NCI-H748 (cell line): ENCODE results near the gene NUP155.
A peak's percentile ranks its signal among the peaks of the same experiment; 100 is the strongest.
"Not testable (repeated sequence)": the region's sequence is repeated elsewhere in the genome, so short reads cannot be mapped to it uniquely, and the experiment has no call there.

Experiments used
- DNase-seq: peaks from one replicate; lab custom pipeline; 2025; ENCODE audit not compliant: unreplicated experiment; lab: John Stamatoyannopoulos, UW

NUP155 gene

GRCh38 chr5:37370864-37371726, at the start of gene NUP155:
Gene NUP155, minus strand, starts transcription at chr5:37371106. Its CDS starts 129 bp downstream, at chr5:37370977.
- peak; percentile 100 for DNase-seq

- no peak for DNase-seq
Measured at GRCh38 chr5:37417347-37417746, 46.4 kb upstream of the NUP155 start.

GRCh38 chr5:37415456-37415855, 44.5 kb upstream of the NUP155 start:
- not testable (repeated sequence) for DNase-seq

DNA sequence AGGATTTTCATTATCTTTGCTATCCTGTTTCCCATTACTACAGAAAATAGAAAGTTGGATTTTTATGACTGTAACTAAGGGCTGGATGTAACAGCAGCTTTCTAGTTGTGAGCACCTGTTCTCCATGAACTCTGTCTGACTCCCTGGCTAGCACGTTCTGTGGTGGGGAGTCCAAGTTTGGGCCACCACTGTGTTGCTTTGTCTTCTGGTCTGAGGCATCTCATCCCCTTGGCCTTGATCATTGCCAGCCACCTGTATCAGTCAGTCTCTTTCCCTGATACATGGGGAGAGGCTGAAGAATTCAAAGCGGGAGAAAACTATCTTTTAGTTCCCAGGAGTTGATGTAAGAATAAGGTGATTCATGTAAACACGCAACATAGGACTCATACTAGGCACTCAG, 41.6 kb upstream of the NUP155 start:
- DNase-seq, result no peak

DNA sequence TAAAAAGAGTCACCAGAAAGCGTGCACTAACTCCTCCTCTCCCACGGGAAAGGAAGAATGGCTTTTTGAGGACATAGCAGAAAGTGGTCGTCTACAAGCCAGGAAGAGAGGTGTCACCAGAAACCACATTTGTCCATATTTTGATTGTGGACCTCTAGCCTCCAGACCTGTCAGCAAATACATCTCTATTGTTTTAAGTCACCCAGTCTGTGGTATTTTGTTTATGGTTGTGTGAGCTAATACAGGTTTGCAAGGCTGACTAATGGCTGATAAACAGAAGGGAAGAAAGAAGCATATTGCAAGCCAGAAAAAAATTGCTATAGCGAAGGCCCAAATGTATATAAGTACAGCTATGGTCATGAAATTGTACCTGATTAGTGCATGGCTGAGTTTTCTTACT, 29.6 kb upstream of the NUP155 start:
- no peak for DNase-seq

GRCh38 chr5:37396352-37396751, 25.4 kb upstream of the NUP155 start:
- no peak for DNase-seq

GRCh38 chr5:37391591-37391990, 20.7 kb upstream of the NUP155 start:
- DNase-seq, result no peak

GRCh38 chr5:37379100-37379628, 8.3 kb upstream of the NUP155 start, which contains the start of gene WDR70:
Gene WDR70, plus strand, starts transcription at chr5:37379318. Its CDS starts 50 bp downstream, at chr5:37379368.
- peak; percentile 99 for DNase-seq

GRCh38 chr5:37378066-37378465, 7.2 kb upstream of the NUP155 start:
- DNase-seq, result not testable (repeated sequence)

- no peak for DNase-seq
Measured at GRCh38 chr5:37375091-37375490, 4.2 kb upstream of the NUP155 start.

- DNase-seq, result no peak
Measured at GRCh38 chr5:37370550-37370863, 399 bp downstream of the NUP155 start.

DNA sequence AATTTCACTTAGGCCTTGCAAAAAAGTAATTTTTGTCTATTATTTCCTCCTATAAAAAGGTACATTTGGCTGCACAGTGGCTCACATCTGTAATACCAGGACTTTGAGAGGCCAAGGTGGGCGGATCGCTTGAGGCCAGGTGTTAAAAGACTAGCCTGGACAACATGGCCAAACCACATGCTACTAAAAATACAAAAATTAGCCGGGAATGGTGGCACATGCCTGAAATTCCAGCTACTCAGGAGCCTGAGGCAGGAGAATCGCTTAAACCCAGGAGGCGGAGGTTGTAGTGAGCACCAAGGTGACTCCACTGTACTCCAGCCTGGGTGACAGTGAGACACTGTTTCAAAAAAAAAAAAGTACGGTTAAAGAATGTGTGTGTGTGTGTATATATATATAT, 15.7 kb downstream of the NUP155 start:
- DNase-seq, result no peak

DNA sequence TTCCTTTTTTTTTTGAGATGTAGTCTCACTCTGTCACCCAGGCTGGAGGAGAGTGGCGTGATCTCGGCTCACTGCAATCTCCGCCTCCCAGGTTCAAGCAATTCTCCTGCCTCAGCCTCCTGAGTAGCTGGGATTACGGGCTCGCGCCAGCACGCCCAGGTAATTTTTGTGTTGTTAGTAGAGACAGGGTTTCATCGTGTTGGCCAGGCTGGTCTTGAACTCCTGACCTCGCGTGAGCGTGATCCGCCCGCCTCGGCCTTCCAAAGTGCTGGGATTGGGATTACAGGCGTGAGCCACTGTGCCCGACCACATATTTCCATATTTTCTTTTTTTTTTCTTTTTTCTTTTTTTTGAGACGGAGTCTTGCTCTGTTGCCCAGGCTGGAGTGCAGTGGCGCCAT, 28.2 kb downstream of the NUP155 start:
- DNase-seq, result not testable (repeated sequence)

DNA sequence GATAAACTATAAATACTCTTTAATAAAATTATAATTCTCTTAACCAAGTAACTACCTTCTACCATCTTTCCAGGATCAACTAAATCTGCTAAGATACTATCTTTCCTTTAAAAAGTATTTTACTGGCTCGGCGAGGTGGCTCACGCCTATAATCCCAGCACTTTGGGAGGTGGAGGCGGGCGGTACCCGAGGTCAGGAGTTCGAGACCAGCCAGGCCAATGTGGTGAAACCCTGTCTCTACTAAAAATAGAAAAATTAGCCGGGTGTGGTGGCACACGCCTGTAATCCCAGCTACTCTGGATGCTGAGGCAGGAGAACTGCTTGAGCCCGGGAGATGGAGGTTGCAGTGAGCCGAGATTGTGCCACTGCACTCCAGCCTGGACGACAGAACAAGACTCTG, 36.2 kb downstream of the NUP155 start:
- not testable (repeated sequence) for DNase-seq

DNA sequence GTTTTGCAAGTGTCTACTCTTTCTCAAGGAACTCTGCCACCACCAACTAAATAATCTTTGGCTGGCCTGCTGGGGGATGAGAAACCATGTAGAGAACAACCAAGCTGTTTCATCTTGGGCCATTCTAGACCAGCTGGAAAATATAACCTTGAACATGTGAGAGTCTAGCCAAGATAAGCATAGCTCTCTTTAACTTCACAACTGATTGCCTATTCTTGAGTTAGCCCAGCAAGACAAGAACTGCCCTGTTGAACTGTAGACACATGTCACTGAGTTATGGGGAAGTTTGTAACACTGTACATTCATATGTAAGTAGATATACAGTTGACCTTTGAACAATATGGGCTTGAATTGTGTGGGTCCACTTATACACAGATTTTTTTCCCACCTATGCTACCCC, 44.4 kb downstream of the NUP155 start:
- no peak for DNase-seq

DNA sequence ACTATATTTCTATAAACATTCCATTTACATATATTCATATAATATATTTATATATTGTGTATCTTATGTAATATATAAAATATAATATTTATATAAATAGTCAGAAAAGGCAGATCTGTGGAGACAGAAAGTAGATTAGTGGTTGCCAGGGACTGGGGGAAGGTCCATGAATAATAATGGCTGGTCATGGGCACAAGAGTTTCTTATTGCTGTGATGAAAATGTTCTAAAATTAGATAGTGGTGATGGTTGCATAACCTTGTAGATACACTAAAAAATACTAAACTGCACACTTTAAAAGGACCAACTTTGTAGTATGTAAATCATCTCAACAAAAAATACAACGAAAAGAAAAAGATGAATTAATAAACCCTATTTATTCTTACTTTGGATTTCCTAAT, 47.3 kb downstream of the NUP155 start:
- no peak for DNase-seq

GRCh38 chr5:37319037-37319782, 51.7 kb downstream of the NUP155 start:
- DNase-seq, result no peak

GRCh38 chr5:37316027-37316426, 54.9 kb downstream of the NUP155 start:
- no peak for DNase-seq

DNA sequence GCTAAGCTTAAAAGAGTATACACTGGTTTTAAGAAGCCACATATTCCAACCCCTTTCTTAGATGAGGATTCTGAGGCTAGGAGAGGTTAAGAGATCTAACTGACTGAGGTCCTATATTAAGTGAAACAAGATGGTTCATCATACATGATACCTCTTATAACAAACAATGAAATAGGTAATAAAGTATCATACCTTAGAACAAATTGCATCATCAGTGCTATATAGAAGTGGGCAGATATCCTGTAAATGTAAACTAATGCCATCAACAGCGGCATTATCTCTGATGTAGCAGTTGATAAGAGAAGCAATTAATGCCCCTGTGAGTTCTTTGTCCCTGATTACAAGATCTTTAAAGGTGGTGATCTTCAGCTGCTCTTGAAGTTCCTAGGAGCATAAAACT, 60.5 kb downstream of the NUP155 start:
- no peak for DNase-seq

DNA sequence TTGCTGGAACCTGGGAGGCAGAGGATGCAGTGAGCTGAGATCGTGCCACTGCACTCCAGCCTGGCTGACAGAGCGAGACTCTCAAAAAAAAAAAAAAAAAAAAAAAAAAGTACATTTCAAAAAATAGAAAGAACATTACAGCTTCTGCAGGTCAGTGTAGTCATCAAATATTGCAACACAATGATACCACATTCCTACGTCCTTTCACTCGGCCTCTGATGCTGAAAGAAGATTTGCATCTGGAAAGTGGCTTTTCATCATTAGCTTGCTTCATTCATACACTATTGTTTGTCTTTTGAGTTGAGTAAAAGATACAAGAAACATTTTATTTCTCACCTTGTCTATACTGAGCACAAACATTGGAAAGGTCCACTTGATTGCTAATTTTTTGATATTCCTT, 62.1 kb downstream of the NUP155 start:
- no peak for DNase-seq

GRCh38 chr5:37304888-37305287, 66.0 kb downstream of the NUP155 start:
- DNase-seq, result no peak

GRCh38 chr5:37296313-37296712, 74.6 kb downstream of the NUP155 start:
- DNase-seq, result not testable (repeated sequence)
